Measurements from ENCODE around the gene RAPGEF4.

GRCh38 chr2:172836347-172836821 lies 100.7 kb downstream of the RAPGEF4 start:
- TF ChIP-seq CTCF (IDR thresholded peaks at IDR 0.05; ENCODE audit: borderline replicate concordance, extremely low read depth, low read length, poor library complexity, severe bottlenecking) (no peak), EZH2 (IDR thresholded peaks at IDR 0.05; ENCODE audit: borderline replicate concordance, low read depth, low read length, severe bottlenecking) (no peak)

Data from DND-41 (cell line).